H1 (cell line): ENCODE measurements around the gene EXOSC7. TPM values are rescaled to one million over a fixed set of nuclear protein-coding genes. Genes with fewer than 3 reads are reported as not detected.

ENCODE experiments used
- CTCF ChIA-PET: fragments of 300-600 bp; sonication (Branson Sonifier 250); formaldehyde crosslinking; loops from one replicate; lab custom pipeline; 2021; ENCODE audit not compliant: partially characterized antibody; lab: Charles Lee
- POLR2A ChIA-PET: fragments of 300-600 bp; sonication (Branson Sonifier 250); formaldehyde crosslinking; loops from one replicate; lab custom pipeline; 2021; ENCODE audit warnings: inconsistent platforms; ENCODE audit not compliant: partially characterized antibody; lab: Charles Lee
- DNase-seq, 2 experiments: peaks; one replicate each; pipeline versions ENCODE4 v3.0.0 to v3.0.0-alpha.2; 2010 to 2022; ENCODE audit warnings: low spot score in 2 of 2, low read depth in 1 of 2, mixed read lengths in 1 of 2
- FAIRE-seq: peaks from 2 replicates; lab custom pipeline; 2011; peaks lifted over from hg19 to GRCh38; lab: Jason Lieb, UNC
- H2AFZ ChIP-seq: 2 replicates; pipeline ENCODE4 v1.8.1; 2012; ENCODE audit warnings: low read length, inconsistent platforms
- H2AK5ac ChIP-seq: 2 replicates; pipeline ENCODE4 v1.6.1; 2013; ENCODE audit warnings: low read depth, low read length
- H2BK120ac ChIP-seq: replicated peaks from 2 replicates; pipeline ENCODE3; 2013; ENCODE audit warnings: low read depth, low read length, inconsistent platforms
- H2BK12ac ChIP-seq: 2 replicates; pipeline ENCODE4 v1.6.1; 2013; ENCODE audit warnings: low read depth, low read length
- H2BK15ac ChIP-seq: 2 replicates; pipeline ENCODE4 v1.6.1; 2013; ENCODE audit warnings: low read length
- H2BK20ac ChIP-seq: 2 replicates; pipeline ENCODE4 v1.6.1; 2013; ENCODE audit warnings: low read length
- H2BK5ac ChIP-seq: 2 replicates; pipeline ENCODE4 v1.6.1; 2013; ENCODE audit warnings: low read depth, low read length
- H3K14ac ChIP-seq: 2 replicates; pipeline ENCODE4 v1.6.1; 2013; ENCODE audit warnings: inconsistent platforms; ENCODE audit not compliant: insufficient read length
- H3K18ac ChIP-seq: 2 replicates; pipeline ENCODE4 v1.6.1; 2013; ENCODE audit warnings: low read length; ENCODE audit errors: extremely low read depth
- H3K23ac ChIP-seq: 2 replicates; pipeline ENCODE4 v1.6.1; 2013; ENCODE audit warnings: inconsistent platforms; ENCODE audit not compliant: insufficient read length
- H3K23me2 ChIP-seq: 2 replicates; pipeline ENCODE4 v1.6.1; 2013; ENCODE audit warnings: low read depth, low read length
- H3K27ac ChIP-seq: 2 replicates; pipeline ENCODE4 v1.6.1; 2011; ENCODE audit warnings: low read depth, low read length, inconsistent platforms
- H3K27me3 ChIP-seq, 4 experiments: replicated peaks in 1 of 4; 1 replicate in 1 of 4; 2 replicates in 3 of 4; pipeline versions ENCODE4 v1.6.1 to v1.8.1; 2011 to 2013; ENCODE audit warnings: low read length in 3 of 4, mild to moderate bottlenecking in 3 of 4, inconsistent platforms in 2 of 4, mixed read lengths in 2 of 4, moderate library complexity in 1 of 4; ENCODE audit not compliant: control insufficient read depth in 3 of 4, insufficient read depth in 3 of 4; ENCODE audit errors: extremely low read depth in 1 of 4
- H3K36me3 ChIP-seq, 4 experiments: 2 replicates each; pipeline versions ENCODE4 v1.6.1 to v1.8.1; 2011 to 2013; ENCODE audit warnings: mild to moderate bottlenecking in 4 of 4, low read length in 3 of 4, moderate library complexity in 2 of 4, control low read depth in 1 of 4, inconsistent platforms in 1 of 4; ENCODE audit not compliant: insufficient read depth in 4 of 4, control insufficient read depth in 2 of 4
- H3K4ac ChIP-seq: replicated peaks from 2 replicates; pipeline ENCODE3; 2013; ENCODE audit warnings: low read length, low read depth, mixed read lengths, inconsistent platforms; ENCODE audit not compliant: insufficient read length
- H3K4me1 ChIP-seq, 4 experiments: replicated peaks in 1 of 4; 1 replicate in 1 of 4; 2 replicates in 3 of 4; pipeline versions ENCODE4 v1.6.1 to v1.8.1; 2011 to 2013; ENCODE audit warnings: low read length in 3 of 4, inconsistent platforms in 2 of 4, mixed read lengths in 1 of 4; ENCODE audit not compliant: insufficient read depth in 4 of 4, control insufficient read depth in 3 of 4
- H3K4me2 ChIP-seq, 2 experiments: 2 replicates each; pipeline versions ENCODE4 v1.6.1 to v1.8.1; 2011 to 2013; ENCODE audit warnings: low read depth in 2 of 2, low read length in 2 of 2, control low read depth in 1 of 2, inconsistent platforms in 1 of 2, mild to moderate bottlenecking in 1 of 2; ENCODE audit not compliant: insufficient read depth in 1 of 2
- H3K4me3 ChIP-seq, 4 experiments: fragments of 200-600, 300-600 bp in 1 of 4; sonication (generic), shearing (Covaris generic), sonication (Bioruptor Twin) in 1 of 4; 2 replicates each; pipeline versions ENCODE4 v1.5.1 to v1.8.1; 2011 to 2016; ENCODE audit warnings: low read length in 4 of 4, low read depth in 3 of 4, control low read depth in 2 of 4, inconsistent platforms in 2 of 4, mild to moderate bottlenecking in 2 of 4, mixed read lengths in 1 of 4, moderate library complexity in 1 of 4; ENCODE audit not compliant: insufficient read depth in 2 of 4; ENCODE audit errors: extremely low read depth in 1 of 4
- H3K56ac ChIP-seq: replicated peaks from 2 replicates; pipeline ENCODE3; 2013; ENCODE audit warnings: low read depth, mild to moderate bottlenecking, mixed read lengths, low read length, inconsistent platforms; ENCODE audit not compliant: insufficient read length
- H3K79me1 ChIP-seq: 2 replicates; pipeline ENCODE4 v1.6.1; 2013; ENCODE audit warnings: low read depth, low read length, control low read depth
- H3K79me2 ChIP-seq, 2 experiments: 2 replicates each; pipeline versions ENCODE4 v1.6.1 to v1.8.1; 2012 to 2013; ENCODE audit warnings: low read length in 2 of 2, mild to moderate bottlenecking in 2 of 2, inconsistent platforms in 1 of 2; ENCODE audit not compliant: insufficient read depth in 2 of 2, control insufficient read depth in 1 of 2
- H3K9ac ChIP-seq, 4 experiments: replicated peaks in 1 of 4; 1 replicate in 1 of 4; 2 replicates in 3 of 4; pipeline versions ENCODE4 v1.6.1 to v1.8.1; 2011 to 2013; ENCODE audit warnings: low read depth in 3 of 4, low read length in 3 of 4, control low read depth in 2 of 4, mild to moderate bottlenecking in 2 of 4, moderate library complexity in 2 of 4, inconsistent platforms in 1 of 4; ENCODE audit errors: extremely low read depth in 1 of 4
- H3K9me3 ChIP-seq, 2 experiments: 2 replicates each; pipeline versions ENCODE4 v1.6.1 to v1.8.1; 2012 to 2013; ENCODE audit warnings: mild to moderate bottlenecking in 2 of 2, moderate library complexity in 2 of 2, control low read depth in 1 of 2, inconsistent platforms in 1 of 2, low read depth in 1 of 2, low read length in 1 of 2, mixed read lengths in 1 of 2; ENCODE audit not compliant: insufficient read depth in 2 of 2
- H4K20me1 ChIP-seq, 2 experiments: replicated peaks in 1 of 2; 2 replicates each; pipeline versions ENCODE3 to v1.8.1; 2011 to 2013; ENCODE audit warnings: inconsistent platforms in 2 of 2, low read length in 2 of 2, mild to moderate bottlenecking in 1 of 2; ENCODE audit not compliant: insufficient read depth in 2 of 2, control insufficient read depth in 1 of 2
- H4K5ac ChIP-seq: 2 replicates; pipeline ENCODE4 v1.6.1; 2013; ENCODE audit warnings: low read length, low read depth, mixed read lengths, inconsistent platforms; ENCODE audit not compliant: insufficient read length
- H4K8ac ChIP-seq: 2 replicates; pipeline ENCODE4 v1.8.0; 2013; ENCODE audit warnings: mild to moderate bottlenecking, moderate library complexity, low read length, inconsistent platforms; ENCODE audit not compliant: insufficient read depth; ENCODE audit errors: extremely low read depth
- H4K91ac ChIP-seq: replicated peaks from 2 replicates; pipeline ENCODE3; 2013; ENCODE audit warnings: low read length, mixed read lengths, inconsistent platforms; ENCODE audit not compliant: insufficient read length
- CREB1 ChIP-seq: IDR thresholded peaks from 2 replicates; pipeline ENCODE4 v1.6.1; 2012; ENCODE audit warnings: inconsistent platforms
- JUND ChIP-seq: IDR thresholded peaks from 2 replicates; pipeline ENCODE4 v1.6.1; 2011; ENCODE audit warnings: mild to moderate bottlenecking, improper control_type of control experiment, low read length
- PHF8 ChIP-seq: fragments of 200-600 bp; sonication (generic); conservative IDR thresholded peaks from 2 replicates; pipeline ENCODE4 v1.7.1; 2012; ENCODE audit warnings: low read depth, mild to moderate bottlenecking, inconsistent platforms, low read length, moderate library complexity
- ZNF274 ChIP-seq: IDR thresholded peaks from 2 replicates; pipeline ENCODE4 v1.7.0; 2012; ENCODE audit warnings: low read length, borderline replicate concordance; ENCODE audit errors: extremely low read depth
- WGBS, 2 experiments: shearing (Covaris generic) in 1 of 2; methylation state at CpG; one replicate each; pipeline versions ENCODE4 v1.1.6 to v1.1.7; 2013 to 2015; ENCODE audit warnings: low lambda C conversion rate in 2 of 2, mixed read lengths in 2 of 2, inconsistent platforms in 1 of 2, low coverage in 1 of 2, missing lambda C conversion rate in 1 of 2; ENCODE audit not compliant: insufficient replicate concordance in 2 of 2, insufficient coverage in 1 of 2, insufficient read length in 1 of 2; ENCODE audit errors: extremely low coverage in 1 of 2, missing lambda C conversion rate in 1 of 2; 5-methylcytosine and 5-hydroxymethylcytosine counted together
- polyA plus RNA-seq, 7 experiments: library from polyadenylated mRNA; depleted of rRNA in 3 of 7; stranded (reverse) in 5 of 7; unstranded in 2 of 7; fragments of >200 nt in 5 of 7; fragments of 200-250 nt in 2 of 7; gene quantifications; 1 replicate in 5 of 7; 2 replicates in 1 of 7; 4 replicates in 1 of 7; pipeline versions ENCODE4 v1.2.1 to v1.2.3, GENCODE V29; 2011 to 2013; ENCODE audit warnings: missing spikeins in 2 of 7, mixed read lengths in 2 of 7
- total RNA-seq: library from RNA; stranded (reverse); fragmentation: NEBNext Ultra II Directional; extraction: Animal tissue kit (Norgen Biotek cat#: 25700); gene quantifications from 2 replicates; pipeline ENCODE4 v1.2.1, GENCODE V29; 2021
- TF ChIP-seq, protein P1 (sequence below): IDR thresholded peaks from 2 replicates; pipeline ENCODE4 v1.6.1; 2012; ENCODE audit warnings: low read length, inconsistent platforms
- TF ChIP-seq, protein P2 (sequence below): IDR thresholded peaks from 2 replicates; pipeline ENCODE4 v1.6.1; 2011; ENCODE audit warnings: low read depth, mild to moderate bottlenecking, low read length; ENCODE audit not compliant: insufficient read depth

Gene EXOSC7
- total and polyA plus RNA-seq, 2 of the 8 experiments (the other 6 are each of a cell fraction or from before 2014, with no cell fraction given): 92.7 to 94.5 TPM

DNA sequence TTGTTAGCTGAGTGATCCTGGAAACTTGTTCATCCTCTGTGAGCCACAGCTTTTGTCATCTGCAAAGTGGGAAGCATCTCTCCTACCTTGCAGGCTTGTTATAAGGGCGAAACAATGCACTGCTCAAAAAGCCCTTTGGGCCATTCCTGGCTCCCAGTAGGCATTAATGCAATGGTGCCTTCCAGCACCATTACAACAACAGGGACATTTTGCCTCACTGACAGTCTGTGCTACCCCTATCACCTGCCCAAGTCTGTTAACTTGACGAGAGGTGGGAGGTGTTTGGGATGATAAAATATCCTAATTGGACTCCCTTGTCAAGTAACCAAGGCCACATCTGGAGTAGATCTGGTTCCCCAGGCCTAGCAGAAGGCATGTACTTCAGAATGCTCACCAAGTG is 44.3 kb upstream of the EXOSC7 start:
- Histone ChIP-seq H3K79me2 (no peaks in the 10 kb centered on the region), H2BK15ac (no peak overlapping the region), H3K23me2 (no peaks in the 10 kb centered on the region), H4K20me1 (peaks cover 4 to 8% of the 10 kb centered on the region in 2 experiments), H3K23ac (no peak overlapping the region), H2AFZ (no peak overlapping the region), H4K8ac (no peak overlapping the region), H2BK20ac (no peak overlapping the region), H2AK5ac (no peak overlapping the region), H3K4me2 (no peak overlapping the region), H3K14ac (no peak overlapping the region), H2BK120ac (no peak overlapping the region), H2BK5ac (no peak overlapping the region), H3K79me1 (no peaks in the 10 kb centered on the region; the same call in 1 of the 2 replicates), H2BK12ac (no peak overlapping the region), H3K9ac (no peak overlapping the region), H3K18ac (no peak overlapping the region), H3K4ac (no peak overlapping the region), H3K27me3 (no peaks in the 10 kb centered on the region), H4K5ac (no peak overlapping the region), H3K4me1 (peaks cover 0 to 3% (median 0%) of the 10 kb centered on the region in 4 experiments; a peak in 1 of 7 replicates), H3K56ac (no peak overlapping the region), H3K9me3 (no peaks in the 10 kb centered on the region), H3K36me3 (peaks cover 3 to 23% (median 8%) of the 10 kb centered on the region in 4 experiments; a peak in 6 of 8 replicates), H3K27ac (no peak overlapping the region), H3K4me3 (no peak overlapping the region), H4K91ac (no peak overlapping the region)
- ChIA-PET POLR2A (no interaction called here), CTCF (interaction anchor here (1.4 to 9.0 kb wide), 2 partner anchors 15 to 17 kb away, joined by 3 to 69 read pairs; no protein-coding TSS in a partner anchor)
- TF ChIP-seq ZNF274: no peak
- TF ChIP-seq PHF8: no peak
- no peak for TF ChIP-seq JUND
- no peak for TF ChIP-seq CREB1
- TF ChIP-seq, protein P1, sequence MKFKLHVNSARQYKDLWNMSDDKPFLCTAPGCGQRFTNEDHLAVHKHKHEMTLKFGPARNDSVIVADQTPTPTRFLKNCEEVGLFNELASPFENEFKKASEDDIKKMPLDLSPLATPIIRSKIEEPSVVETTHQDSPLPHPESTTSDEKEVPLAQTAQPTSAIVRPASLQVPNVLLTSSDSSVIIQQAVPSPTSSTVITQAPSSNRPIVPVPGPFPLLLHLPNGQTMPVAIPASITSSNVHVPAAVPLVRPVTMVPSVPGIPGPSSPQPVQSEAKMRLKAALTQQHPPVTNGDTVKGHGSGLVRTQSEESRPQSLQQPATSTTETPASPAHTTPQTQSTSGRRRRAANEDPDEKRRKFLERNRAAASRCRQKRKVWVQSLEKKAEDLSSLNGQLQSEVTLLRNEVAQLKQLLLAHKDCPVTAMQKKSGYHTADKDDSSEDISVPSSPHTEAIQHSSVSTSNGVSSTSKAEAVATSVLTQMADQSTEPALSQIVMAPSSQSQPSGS: no peak
- TF ChIP-seq, protein P2, sequence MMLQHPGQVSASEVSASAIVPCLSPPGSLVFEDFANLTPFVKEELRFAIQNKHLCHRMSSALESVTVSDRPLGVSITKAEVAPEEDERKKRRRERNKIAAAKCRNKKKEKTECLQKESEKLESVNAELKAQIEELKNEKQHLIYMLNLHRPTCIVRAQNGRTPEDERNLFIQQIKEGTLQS: no peak
- no peak for DNase-seq
- 76% methylated on average over 2 of the region's 2 CpGs; no CpG with 5 or more reads in 1 of the 2 experiments for WGBS, 2 experiments
- FAIRE-seq: no peak
